ENCODE data around the gene ZNF385B. TPM values are rescaled to one million over a fixed set of nuclear protein-coding genes. Genes with fewer than 3 reads are reported as not detected.

Gene ZNF385B
- total and polyA plus RNA-seq, 9 of the 15 experiments (the other 6 are each of a cell fraction or from before 2014, with no cell fraction given): 0.50 TPM; not detected in 8

GRCh38 chr2:179741317-179741716, 120.1 kb downstream of the ZNF385B start:
- DNase-seq (ENCODE audit: extremely low read depth in 1 of 4, low spot score in 3 of 4) (no peak), ATAC-seq (no peak), FAIRE-seq (no peak)
- Histone ChIP-seq H2AFZ (ENCODE audit: low read depth, low read length) (no peak overlapping the region), H3K4me1 (replicated peaks in 1 of 2; ENCODE audit: control insufficient read depth in 2 of 2, insufficient read depth in 2 of 2, low read length in 2 of 2) (no peaks in the 10 kb centered on the region), H3K27ac (ENCODE audit: extremely low read depth, low read depth, low read length) (no peak overlapping the region), H3K4me2 (ENCODE audit: insufficient read depth, low read length) (no peak overlapping the region), H3K79me2 (ENCODE audit: control insufficient read depth, insufficient read depth, low read length) (no peaks in the 10 kb centered on the region), H3K9me3 (replicated peaks; ENCODE audit: control insufficient read depth, insufficient read depth, low read depth, low read length) (no peaks in the 10 kb centered on the region), H4K20me1 (replicated peaks; ENCODE audit: control insufficient read depth, insufficient read depth, low read length) (no peaks in the 10 kb centered on the region), H3K27me3 (ENCODE audit: control insufficient read depth in 2 of 2, insufficient read depth in 2 of 2, low read length in 2 of 2) (0 out of 5 replicates have a peak, but pooled peaks cover 0 to 2% of the 10 kb centered on the region in 2 experiments), H3K36me3 (ENCODE audit: control insufficient read depth, insufficient read depth, low read length) (no peaks in the 10 kb centered on the region), H3K9me1 (ENCODE audit: control insufficient read depth, insufficient read depth, low read length) (no peaks in the 10 kb centered on the region), H3K9ac (ENCODE audit: insufficient read depth in 1 of 2, low read depth in 2 of 2, low read length in 2 of 2) (no peak overlapping the region), H3K4me3 (no peak overlapping the region)
- no TSS peak for BruUV-seq (replicated peaks)
- in situ Hi-C loops (cut with MboI) (no loop called here), intact Hi-C loops (cut with micrococcal nuclease) (loop anchor here (10.0 kb wide), 1 partner anchor 827 kb away; no protein-coding TSS in a partner anchor)
- ChIA-PET CTCF (ENCODE audit: low intra/inter-chr PET ratio) (no interaction called here), POLR2A (no interaction called here)
- TF ChIP-seq, protein P1, sequence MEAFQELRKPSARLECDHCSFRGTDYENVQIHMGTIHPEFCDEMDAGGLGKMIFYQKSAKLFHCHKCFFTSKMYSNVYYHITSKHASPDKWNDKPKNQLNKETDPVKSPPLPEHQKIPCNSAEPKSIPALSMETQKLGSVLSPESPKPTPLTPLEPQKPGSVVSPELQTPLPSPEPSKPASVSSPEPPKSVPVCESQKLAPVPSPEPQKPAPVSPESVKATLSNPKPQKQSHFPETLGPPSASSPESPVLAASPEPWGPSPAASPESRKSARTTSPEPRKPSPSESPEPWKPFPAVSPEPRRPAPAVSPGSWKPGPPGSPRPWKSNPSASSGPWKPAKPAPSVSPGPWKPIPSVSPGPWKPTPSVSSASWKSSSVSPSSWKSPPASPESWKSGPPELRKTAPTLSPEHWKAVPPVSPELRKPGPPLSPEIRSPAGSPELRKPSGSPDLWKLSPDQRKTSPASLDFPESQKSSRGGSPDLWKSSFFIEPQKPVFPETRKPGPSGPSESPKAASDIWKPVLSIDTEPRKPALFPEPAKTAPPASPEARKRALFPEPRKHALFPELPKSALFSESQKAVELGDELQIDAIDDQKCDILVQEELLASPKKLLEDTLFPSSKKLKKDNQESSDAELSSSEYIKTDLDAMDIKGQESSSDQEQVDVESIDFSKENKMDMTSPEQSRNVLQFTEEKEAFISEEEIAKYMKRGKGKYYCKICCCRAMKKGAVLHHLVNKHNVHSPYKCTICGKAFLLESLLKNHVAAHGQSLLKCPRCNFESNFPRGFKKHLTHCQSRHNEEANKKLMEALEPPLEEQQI (IDR thresholded peaks at IDR 0.05): no peak
- TF ChIP-seq HIVEP1 (CRISPR knock-in tag; IDR thresholded peaks at IDR 0.05) (no peak), BCL6 (CRISPR knock-in tag; IDR thresholded peaks at IDR 0.05) (no peak), ADNP (tag; IDR thresholded peaks at IDR 0.05) (no peak), XRCC4 (IDR thresholded peaks at IDR 0.05; ENCODE audit: extremely low read depth, insufficient read depth, insufficient read length) (no peak), RBBP5 (IDR thresholded peaks at IDR 0.05; ENCODE audit: borderline replicate concordance, insufficient read depth, low read length, poor library complexity, severe bottlenecking) (no peak), ZNF830 (CRISPR knock-in tag; IDR thresholded peaks at IDR 0.05) (no peak), MNT (conservative IDR thresholded peaks at IDR 0.05) (no peak), NR4A1 (CRISPR knock-in tag; IDR thresholded peaks at IDR 0.05) (no peak), NR4A1 (tag; IDR thresholded peaks at IDR 0.05) (no peak), YBX1 (IDR thresholded peaks at IDR 0.05) (no peak), FOXA1 (IDR thresholded peaks at IDR 0.05; ENCODE audit: borderline replicate concordance) (no peak), SIRT6 (IDR thresholded peaks at IDR 0.05; ENCODE audit: low read depth, low read length) (no peak), RBM22 (IDR thresholded peaks at IDR 0.05; ENCODE audit: low read depth, low read length, poor library complexity, severe bottlenecking) (no peak), ZFP1 (CRISPR knock-in tag; IDR thresholded peaks at IDR 0.05) (no peak), ZNF140 (CRISPR knock-in tag; IDR thresholded peaks at IDR 0.05) (no peak), TAF9B (IDR thresholded peaks at IDR 0.05; ENCODE audit: partially characterized antibody) (no peak), ZNF280A (IDR thresholded peaks at IDR 0.05; ENCODE audit: low read depth, partially characterized antibody) (no peak)
